ENCODE data around the gene IRF6. TPM values are rescaled to one million over a fixed set of nuclear protein-coding genes. Genes with fewer than 3 reads are reported as not detected.
A peak's percentile ranks its signal among the peaks of the same experiment; 100 is the strongest.

IRF6 gene
- total and polyA plus RNA-seq, 12 donors, result 5.4 to 60.2 (median 23.4) TPM

GRCh38 chr1:209786146-209786545 lies 19.8 kb downstream of the IRF6 start:
- DNase-seq, result no peak
- Histone ChIP-seq H3K27me3 (no peaks in the 10 kb centered on the region), H3K9me3 (replicated peaks in 1 of 3) (no peaks in the 10 kb centered on the region), H3K4me3 (no peak overlapping the region), H3K36me3 (replicated peaks in 1 of 2) (peaks cover 0 to 10% of the 10 kb centered on the region in 2 donors), H3K4me1 (replicated peaks in 1 of 2) (peaks cover 7 to 31% of the 10 kb centered on the region in 2 donors), H3K27ac (no peak overlapping the region)
- intact Hi-C loops (cut with DNase I), result no loop called here
- TF ChIP-seq CTCF (IDR thresholded peaks at IDR 0.05) (no peak), POLR2A (IDR thresholded peaks at IDR 0.05) (no peak)
- 48 to 94% (median 76%) methylated on average over 4 of the region's 4 CpGs for WGBS, 4 donors

- Histone ChIP-seq H3K4me3 (no peak overlapping the region), H3K27me3 (no peaks in the 10 kb centered on the region), H3K27ac (no peak overlapping the region), H3K36me3 (replicated peaks in 1 of 2) (peaks cover 0 to 10% of the 10 kb centered on the region in 2 donors), H3K9me3 (replicated peaks in 1 of 3) (no peaks in the 10 kb centered on the region), H3K4me1 (replicated peaks in 1 of 2) (peaks cover 7 to 31% of the 10 kb centered on the region in 2 donors)
- WGBS, 4 donors, result 95 to 100% (median 97%) methylated on average over 4 of the region's 4 CpGs
- TF ChIP-seq CTCF (IDR thresholded peaks at IDR 0.05) (no peak), POLR2A (IDR thresholded peaks at IDR 0.05) (no peak)
- intact Hi-C loops (cut with DNase I), result no loop called here
- DNase-seq, result no peak
These were observed 20.4 kb downstream of the IRF6 start for GRCh38 chr1:209785592-209785991.

GRCh38 chr1:209784265-209785169 lies 21.4 kb downstream of the IRF6 start, which contains the start of gene C1orf74:
Gene C1orf74, minus strand, starts transcription at chr1:209784559. Its CDS starts 925 bp downstream, at chr1:209783634.
- peak in 1 of 6 experiments; percentile 10 for TF ChIP-seq CTCF (IDR thresholded peaks at IDR 0.05)
- TF ChIP-seq POLR2A (IDR thresholded peaks at IDR 0.05), result peak; percentile 68
- WGBS, 4 donors, result 3 to 10% (median 4%) methylated on average over 15 to 48 of the region's 48 CpGs
- peaks cover 0 to 10% of the 10 kb centered on the region in 2 donors for H3K36me3 ChIP-seq (replicated peaks in 1 of 2)
- peak within 1 kb of the TSS in 3 of 4 donors; percentile 36 to 67 (median 56) for H3K4me3 ChIP-seq
- H3K27me3 ChIP-seq, result no peaks in the 10 kb centered on the region
- no peaks in the 10 kb centered on the region for H3K9me3 ChIP-seq (replicated peaks in 1 of 3)
- peaks cover 7 to 31% of the 10 kb centered on the region in 2 donors for H3K4me1 ChIP-seq (replicated peaks in 1 of 2)
- peak; percentile 99 for DNase-seq
- intact Hi-C loops (cut with DNase I), result no loop called here
- peak within 1 kb of the TSS; percentile 23 to 90 (median 78) for H3K27ac ChIP-seq

- Histone ChIP-seq H3K27me3 (no peaks in the 10 kb centered on the region), H3K36me3 (replicated peaks in 1 of 2) (peaks cover 0 to 2% of the 10 kb centered on the region in 2 donors), H3K4me1 (replicated peaks in 1 of 2) (peaks cover 7 to 28% of the 10 kb centered on the region in 2 donors), H3K4me3 (peak overlapping the region in 1 of 4 donors; percentile 67), H3K27ac (no peak overlapping the region), H3K9me3 (replicated peaks in 1 of 3) (no peaks in the 10 kb centered on the region)
- DNase-seq, result no peak
- TF ChIP-seq POLR2A (IDR thresholded peaks at IDR 0.05), result no peak
- TF ChIP-seq CTCF (IDR thresholded peaks at IDR 0.05), result no peak
- intact Hi-C loops (cut with DNase I), result no loop called here
- WGBS, 4 donors, result 56 to 77% (median 68%) methylated on average over 4 to 6 of the region's 6 CpGs
These were observed 22.6 kb downstream of the IRF6 start for GRCh38 chr1:209783386-209783785.

Measured in adrenal gland (tissue), 12 donors.